HCT116 (cell line): Measurements from ENCODE around the gene TNFRSF25. TPM values are rescaled to one million over a fixed set of nuclear protein-coding genes. Genes with fewer than 3 reads are reported as not detected.

Experiments
- ATAC-seq: fragments of 200-7000 bp; cut with Tn5 transposase; 2 replicates; pipeline ENCODE4 v1.9.1; 2020; ENCODE audit warnings: mild to moderate bottlenecking, moderate library complexity
- BruUV-seq: library from RNA; stranded (reverse); fragments of 400-500 nt; replicated peaks from 2 replicates; lab custom pipeline; 2021; lab: Mats Ljungman, UMichigan
- CTCF ChIA-PET: fragments of 300-600 bp; sonication (Branson Sonifier 250); formaldehyde crosslinking; loops from one replicate; lab custom pipeline; 2021; ENCODE audit warnings: antibody characterized with exemption; lab: Charles Lee
- POLR2A ChIA-PET: fragments of 300-600, 350-600 bp; sonication (Branson Sonifier 250); formaldehyde crosslinking; loops from one replicate; lab custom pipeline; 2021; ENCODE audit warnings: antibody characterized with exemption; lab: Charles Lee
- RAD21 ChIA-PET, 2 experiments: fragments of 300-600 bp; sonication (Branson Sonifier 250); formaldehyde crosslinking; loops; one replicate each; lab custom pipeline; 2023; ENCODE audit warnings: low total read pairs in 2 of 2; ENCODE audit not compliant: uncharacterized antibody in 2 of 2, unreplicated experiment in 2 of 2, low non-redundant PET in 1 of 2; lab: Charles Lee
- DNase-seq: peaks from one replicate; pipeline ENCODE4 v3.0.0-alpha.2; 2010; ENCODE audit warnings: low read depth, low spot score
- H2AFZ ChIP-seq: fragments of 200-600 bp; shearing (Covaris generic), sonication (generic); 2 replicates; pipeline ENCODE4 v1.6.1; 2017; ENCODE audit warnings: low read depth, mixed run types, mixed read lengths, antibody characterized with exemption, low read length; ENCODE audit not compliant: poor library complexity, severe bottlenecking
- H3K27ac ChIP-seq: 2 replicates; pipeline ENCODE4 v1.5.1; 2012; ENCODE audit warnings: low read depth, low read length
- H3K27me3 ChIP-seq: fragments of 200-600 bp; sonication (generic); 2 replicates; pipeline ENCODE4 v1.6.1; 2016; ENCODE audit warnings: mixed run types, low read length, mixed read lengths; ENCODE audit not compliant: insufficient read depth
- H3K36me3 ChIP-seq, 2 experiments: fragments of 200-500 bp in 1 of 2; fragments of 200-600 bp in 1 of 2; sonication (Bioruptor generic) in 1 of 2; sonication (generic) in 1 of 2; 2 replicates each; pipeline versions ENCODE4 v1.5.1 to v1.6.1; 2014 to 2016; ENCODE audit warnings: low read length in 2 of 2, inconsistent platforms in 1 of 2, mixed read lengths in 1 of 2, mixed run types in 1 of 2; ENCODE audit not compliant: insufficient read depth in 2 of 2, control insufficient read depth in 1 of 2
- H3K4me1 ChIP-seq, 2 experiments: fragments of 200-600 bp in 1 of 2; sonication (generic) in 1 of 2; 2 replicates each; pipeline versions ENCODE4 v1.5.1 to v1.6.1; 2012 to 2017; ENCODE audit warnings: low read length in 2 of 2, inconsistent platforms in 1 of 2, mild to moderate bottlenecking in 1 of 2, mixed read lengths in 1 of 2, mixed run types in 1 of 2, moderate library complexity in 1 of 2; ENCODE audit not compliant: insufficient read depth in 2 of 2, control insufficient read depth in 1 of 2
- H3K4me2 ChIP-seq: fragments of 200-600 bp; sonication (generic); 2 replicates; pipeline ENCODE4 v1.6.1; 2017; ENCODE audit warnings: mixed run types, low read length, mixed read lengths
- H3K4me3 ChIP-seq, 2 experiments: fragments of 200-600 bp in 1 of 2; sonication (generic) in 1 of 2; replicated peaks in 1 of 2; 2 replicates each; pipeline ENCODE4 v1.5.1; 2011 to 2016; ENCODE audit warnings: low read length in 2 of 2, control low read depth in 1 of 2, low read depth in 1 of 2, mild to moderate bottlenecking in 1 of 2, mixed read lengths in 1 of 2, mixed run types in 1 of 2
- H3K79me2 ChIP-seq: fragments of 200-600 bp; sonication (generic); 2 replicates; pipeline ENCODE4 v1.6.1; 2017; ENCODE audit warnings: mild to moderate bottlenecking, mixed run types, low read length, moderate library complexity, mixed read lengths; ENCODE audit not compliant: insufficient read depth
- H3K9ac ChIP-seq: fragments of 200-600 bp; sonication (generic); 2 replicates; pipeline ENCODE4 v1.6.1; 2016; ENCODE audit warnings: low read length, mixed read lengths
- H3K9me2 ChIP-seq: fragments of 200-600 bp; sonication (generic), shearing (Covaris generic); 2 replicates; pipeline ENCODE4 v1.6.1; 2017; ENCODE audit warnings: mixed run types, mild to moderate bottlenecking, moderate library complexity; ENCODE audit not compliant: insufficient read depth
- H3K9me3 ChIP-seq, 2 experiments: fragments of 200-500 bp in 1 of 2; fragments of 200-600 bp in 1 of 2; sonication (Bioruptor generic) in 1 of 2; sonication (generic) in 1 of 2; 2 replicates each; pipeline ENCODE4 v1.6.1; 2014 to 2017; ENCODE audit warnings: low read length in 2 of 2, mixed read lengths in 2 of 2, inconsistent platforms in 1 of 2, low read depth in 1 of 2, mild to moderate bottlenecking in 1 of 2, mixed run types in 1 of 2, moderate library complexity in 1 of 2; ENCODE audit not compliant: control insufficient read depth in 1 of 2, insufficient read depth in 1 of 2
- H4K20me1 ChIP-seq: fragments of 200-600 bp; sonication (generic), shearing (Covaris generic); 2 replicates; pipeline ENCODE4 v1.6.1; 2017; ENCODE audit warnings: mixed run types, mild to moderate bottlenecking, moderate library complexity; ENCODE audit not compliant: insufficient read depth
- ELF1 ChIP-seq: IDR thresholded peaks from 2 replicates; pipeline ENCODE4 v1.6.1; 2012; ENCODE audit warnings: low read depth, borderline replicate concordance
- FOSL1 ChIP-seq: IDR thresholded peaks from 2 replicates; pipeline ENCODE4 v1.6.1; 2012; ENCODE audit warnings: low read depth
- JUND ChIP-seq: IDR thresholded peaks from 2 replicates; pipeline ENCODE4 v1.6.1; 2012
- POLR2A ChIP-seq: IDR thresholded peaks from 2 replicates; pipeline ENCODE4 v1.7.0; 2011; ENCODE audit warnings: borderline replicate concordance; ENCODE audit not compliant: insufficient read depth, insufficient read length; ENCODE audit errors: extremely low read depth
- POLR2AphosphoS5 ChIP-seq: IDR thresholded peaks from 2 replicates; pipeline ENCODE4 v1.6.1; 2011; ENCODE audit warnings: mild to moderate bottlenecking, low read depth, low read length, moderate library complexity
- SP1 ChIP-seq: IDR thresholded peaks from 2 replicates; pipeline ENCODE4 v1.6.1; 2012; ENCODE audit warnings: low read depth
- SRF ChIP-seq: IDR thresholded peaks from 2 replicates; pipeline ENCODE4 v1.6.1; 2012; ENCODE audit warnings: low read depth
- TCF7L2 ChIP-seq: IDR thresholded peaks from 2 replicates; pipeline ENCODE4 v1.7.0; 2011; ENCODE audit warnings: borderline replicate concordance, inconsistent platforms; ENCODE audit not compliant: insufficient read depth, insufficient read length; ENCODE audit errors: extremely low read depth
- YY1 ChIP-seq: IDR thresholded peaks from 2 replicates; pipeline ENCODE4 v1.6.1; 2011; ENCODE audit warnings: low read length, low read depth, moderate library complexity, mild to moderate bottlenecking; ENCODE audit not compliant: insufficient replicate concordance; ENCODE audit errors: extremely low read depth
- intact Hi-C: fragments of 100-400 bp; cut with micrococcal nuclease; formaldehyde crosslinking; loops from 2 replicates; pipeline ENCODE4 v1.10.0; 2022
- total RNA-seq: library from RNA; stranded (reverse); gene quantifications from one replicate; pipeline ENCODE4 v1.2.1, GENCODE V29; 2021; ENCODE audit not compliant: unreplicated experiment
- TF ChIP-seq, protein P1 (sequence below), 3 experiments: fragments of 200-600 bp in 1 of 3; sonication (generic) in 1 of 3; IDR thresholded peaks in 2 of 3; conservative IDR thresholded peaks in 1 of 3; 2 replicates each; pipeline ENCODE4 v1.5.1; 2012 to 2017; ENCODE audit warnings: low read depth in 2 of 3, low read length in 2 of 3, antibody characterized with exemption in 1 of 3, borderline replicate concordance in 1 of 3, control low read depth in 1 of 3, mild to moderate bottlenecking in 1 of 3, mixed read lengths in 1 of 3, mixed run types in 1 of 3, moderate library complexity in 1 of 3; ENCODE audit not compliant: insufficient read depth in 1 of 3
- TF ChIP-seq, protein P2 (sequence below): IDR thresholded peaks from 2 replicates; pipeline ENCODE4 v1.6.1; 2012; ENCODE audit warnings: low read depth
- TF ChIP-seq, protein P3 (sequence below): IDR thresholded peaks from 2 replicates; pipeline ENCODE4 v1.6.1; 2011; ENCODE audit warnings: mild to moderate bottlenecking, low read length, moderate library complexity; ENCODE audit not compliant: insufficient replicate concordance; ENCODE audit errors: extremely low read depth

TNFRSF25 gene
- total RNA-seq, 1 experiment from 2014 or later: 27.5 TPM

DNA sequence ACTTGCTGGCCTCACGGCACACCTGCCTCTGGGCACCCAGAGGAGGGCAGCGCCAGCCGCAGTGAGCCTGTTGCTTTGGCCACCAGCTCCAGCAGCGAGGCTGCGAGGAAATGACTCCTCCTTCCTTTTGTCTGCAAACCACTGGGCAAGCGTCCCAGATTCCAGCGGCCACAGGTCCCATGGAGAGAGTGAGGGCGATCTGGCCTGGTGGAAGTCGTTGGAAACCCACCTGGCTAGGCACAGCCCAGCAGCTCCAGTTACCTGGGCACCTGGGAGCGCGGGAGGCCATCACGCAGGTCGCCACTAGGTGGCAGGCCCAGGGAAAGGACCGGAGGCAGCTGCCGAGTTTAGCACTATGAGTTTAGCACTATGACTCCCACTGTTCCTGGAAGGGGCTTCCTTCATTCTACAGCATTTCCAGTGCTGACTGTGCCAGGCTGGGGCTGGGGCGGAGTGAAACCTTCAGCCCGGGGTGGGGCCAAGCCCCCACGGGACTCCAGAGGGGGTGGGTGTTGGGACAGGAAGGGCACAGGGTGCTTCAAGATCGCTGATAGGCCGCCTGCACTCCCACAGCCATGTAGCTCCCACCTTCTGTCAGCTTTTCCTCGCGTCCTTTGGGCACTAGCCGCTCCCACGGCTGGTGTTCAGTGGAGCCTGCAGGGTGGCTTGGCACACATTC is 42.5 kb downstream of the TNFRSF25 start:
- RAD21 ChIA-PET: interaction anchor here (1.4 to 1.6 kb wide), 3 partner anchors 14 to 17 kb away, joined by 4 to 11 read pairs (median 9); no protein-coding TSS in a partner anchor
- no peak for TF ChIP-seq POLR2A
- no peak for TF ChIP-seq SP1
- TF ChIP-seq JUND: no peak
- TF ChIP-seq, protein P1, sequence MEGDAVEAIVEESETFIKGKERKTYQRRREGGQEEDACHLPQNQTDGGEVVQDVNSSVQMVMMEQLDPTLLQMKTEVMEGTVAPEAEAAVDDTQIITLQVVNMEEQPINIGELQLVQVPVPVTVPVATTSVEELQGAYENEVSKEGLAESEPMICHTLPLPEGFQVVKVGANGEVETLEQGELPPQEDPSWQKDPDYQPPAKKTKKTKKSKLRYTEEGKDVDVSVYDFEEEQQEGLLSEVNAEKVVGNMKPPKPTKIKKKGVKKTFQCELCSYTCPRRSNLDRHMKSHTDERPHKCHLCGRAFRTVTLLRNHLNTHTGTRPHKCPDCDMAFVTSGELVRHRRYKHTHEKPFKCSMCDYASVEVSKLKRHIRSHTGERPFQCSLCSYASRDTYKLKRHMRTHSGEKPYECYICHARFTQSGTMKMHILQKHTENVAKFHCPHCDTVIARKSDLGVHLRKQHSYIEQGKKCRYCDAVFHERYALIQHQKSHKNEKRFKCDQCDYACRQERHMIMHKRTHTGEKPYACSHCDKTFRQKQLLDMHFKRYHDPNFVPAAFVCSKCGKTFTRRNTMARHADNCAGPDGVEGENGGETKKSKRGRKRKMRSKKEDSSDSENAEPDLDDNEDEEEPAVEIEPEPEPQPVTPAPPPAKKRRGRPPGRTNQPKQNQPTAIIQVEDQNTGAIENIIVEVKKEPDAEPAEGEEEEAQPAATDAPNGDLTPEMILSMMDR (IDR thresholded peaks at IDR 0.05 in 2 of 3, conservative IDR thresholded peaks at IDR 0.05 in 1 of 3; ENCODE audit: borderline replicate concordance in 1 of 3, insufficient read depth in 1 of 3, low read depth in 2 of 3, low read length in 2 of 3): peak in 2 of 3 experiments; percentile 90 to 95; a peak in 4 of 6 replicates
- TF ChIP-seq, protein P2, sequence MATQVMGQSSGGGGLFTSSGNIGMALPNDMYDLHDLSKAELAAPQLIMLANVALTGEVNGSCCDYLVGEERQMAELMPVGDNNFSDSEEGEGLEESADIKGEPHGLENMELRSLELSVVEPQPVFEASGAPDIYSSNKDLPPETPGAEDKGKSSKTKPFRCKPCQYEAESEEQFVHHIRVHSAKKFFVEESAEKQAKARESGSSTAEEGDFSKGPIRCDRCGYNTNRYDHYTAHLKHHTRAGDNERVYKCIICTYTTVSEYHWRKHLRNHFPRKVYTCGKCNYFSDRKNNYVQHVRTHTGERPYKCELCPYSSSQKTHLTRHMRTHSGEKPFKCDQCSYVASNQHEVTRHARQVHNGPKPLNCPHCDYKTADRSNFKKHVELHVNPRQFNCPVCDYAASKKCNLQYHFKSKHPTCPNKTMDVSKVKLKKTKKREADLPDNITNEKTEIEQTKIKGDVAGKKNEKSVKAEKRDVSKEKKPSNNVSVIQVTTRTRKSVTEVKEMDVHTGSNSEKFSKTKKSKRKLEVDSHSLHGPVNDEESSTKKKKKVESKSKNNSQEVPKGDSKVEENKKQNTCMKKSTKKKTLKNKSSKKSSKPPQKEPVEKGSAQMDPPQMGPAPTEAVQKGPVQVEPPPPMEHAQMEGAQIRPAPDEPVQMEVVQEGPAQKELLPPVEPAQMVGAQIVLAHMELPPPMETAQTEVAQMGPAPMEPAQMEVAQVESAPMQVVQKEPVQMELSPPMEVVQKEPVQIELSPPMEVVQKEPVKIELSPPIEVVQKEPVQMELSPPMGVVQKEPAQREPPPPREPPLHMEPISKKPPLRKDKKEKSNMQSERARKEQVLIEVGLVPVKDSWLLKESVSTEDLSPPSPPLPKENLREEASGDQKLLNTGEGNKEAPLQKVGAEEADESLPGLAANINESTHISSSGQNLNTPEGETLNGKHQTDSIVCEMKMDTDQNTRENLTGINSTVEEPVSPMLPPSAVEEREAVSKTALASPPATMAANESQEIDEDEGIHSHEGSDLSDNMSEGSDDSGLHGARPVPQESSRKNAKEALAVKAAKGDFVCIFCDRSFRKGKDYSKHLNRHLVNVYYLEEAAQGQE: no peak
- TF ChIP-seq, protein P3, sequence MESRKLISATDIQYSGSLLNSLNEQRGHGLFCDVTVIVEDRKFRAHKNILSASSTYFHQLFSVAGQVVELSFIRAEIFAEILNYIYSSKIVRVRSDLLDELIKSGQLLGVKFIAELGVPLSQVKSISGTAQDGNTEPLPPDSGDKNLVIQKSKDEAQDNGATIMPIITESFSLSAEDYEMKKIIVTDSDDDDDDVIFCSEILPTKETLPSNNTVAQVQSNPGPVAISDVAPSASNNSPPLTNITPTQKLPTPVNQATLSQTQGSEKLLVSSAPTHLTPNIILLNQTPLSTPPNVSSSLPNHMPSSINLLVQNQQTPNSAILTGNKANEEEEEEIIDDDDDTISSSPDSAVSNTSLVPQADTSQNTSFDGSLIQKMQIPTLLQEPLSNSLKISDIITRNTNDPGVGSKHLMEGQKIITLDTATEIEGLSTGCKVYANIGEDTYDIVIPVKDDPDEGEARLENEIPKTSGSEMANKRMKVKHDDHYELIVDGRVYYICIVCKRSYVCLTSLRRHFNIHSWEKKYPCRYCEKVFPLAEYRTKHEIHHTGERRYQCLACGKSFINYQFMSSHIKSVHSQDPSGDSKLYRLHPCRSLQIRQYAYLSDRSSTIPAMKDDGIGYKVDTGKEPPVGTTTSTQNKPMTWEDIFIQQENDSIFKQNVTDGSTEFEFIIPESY: peak; percentile 46
- peak; percentile 54 for TF ChIP-seq YY1
- no peak for TF ChIP-seq ELF1
- no peak for TF ChIP-seq FOSL1
- peak; percentile 40; the same call in 1 of the 2 replicates for TF ChIP-seq POLR2AphosphoS5
- TF ChIP-seq SRF: no peak
- no peak for TF ChIP-seq TCF7L2
- DNase-seq (peak; percentile 80), ATAC-seq (peak; percentile 50)
- no peaks in the 10 kb centered on the region for H3K36me3 ChIP-seq
- peaks cover 11% of the 10 kb centered on the region; the same call in 1 of the 2 replicates for H3K79me2 ChIP-seq
- intact Hi-C loops: loop anchor here (1.0 kb wide), 1 partner anchor 15 kb away; no protein-coding TSS in a partner anchor
- BruUV-seq: no TSS peak
- POLR2A ChIA-PET: interaction anchor here (0.6 to 2.2 kb wide), 7 partner anchors 9 to 1490 kb away, joined by 3 to 13 read pairs (median 6); partner anchors contain the start of genes ACOT7 and PLEKHG5
- peak overlapping the region; percentile 3 for H2AFZ ChIP-seq
- H3K9ac ChIP-seq: peak overlapping the region; percentile 73
- no peaks in the 10 kb centered on the region for H3K27me3 ChIP-seq
- H3K4me2 ChIP-seq: peak overlapping the region; percentile 83
- no peaks in the 10 kb centered on the region for H4K20me1 ChIP-seq
- peak overlapping the region; percentile 62 to 76 for H3K4me3 ChIP-seq
- H3K4me1 ChIP-seq: peaks cover 65 to 89% of the 10 kb centered on the region in 2 experiments
- H3K27ac ChIP-seq: peak overlapping the region; percentile 37
- H3K9me2 ChIP-seq: no peaks in the 10 kb centered on the region
- CTCF ChIA-PET: interaction anchor here (0.6 to 3.5 kb wide), 29 partner anchors 9 to 223 kb away, joined by 3 to 105 read pairs (median 5); partner anchors contain the start of genes ACOT7, ICMT, PLEKHG5 and RNF207
- no peaks in the 10 kb centered on the region for H3K9me3 ChIP-seq
